DMS53 (cell line): ENCODE data around the gene NGFR.

Source experiments
- DNase-seq: peaks from one replicate; lab custom pipeline; 2025; lab: John Stamatoyannopoulos, UW

The NGFR gene

GRCh38 chr17:49494986-49495841 is at the start of gene NGFR:
NGFR (plus strand) TSS chr17:49495293; CDS start chr17:49495418, 125 bp downstream.
- peak; percentile 60 for DNase-seq

GRCh38 chr17:49445591-49445990 is 49.5 kb upstream of the NGFR start:
- DNase-seq = no peak

GRCh38 chr17:49447628-49448302 is 47.3 kb upstream of the NGFR start:
- no peak for DNase-seq

GRCh38 chr17:49450181-49450580 is 44.9 kb upstream of the NGFR start:
- no peak for DNase-seq

- DNase-seq = no peak
These were observed 44.4 kb upstream of the NGFR start for GRCh38 chr17:49450735-49451134.

GRCh38 chr17:49452201-49452600 is 42.9 kb upstream of the NGFR start:
- DNase-seq = no peak

- DNase-seq = no peak
These were observed 42.4 kb upstream of the NGFR start for GRCh38 chr17:49452661-49453060.

- no peak for DNase-seq
These were observed 41.0 kb upstream of the NGFR start for GRCh38 chr17:49454050-49454449.

- no peak for DNase-seq
These were observed 39.7 kb upstream of the NGFR start for GRCh38 chr17:49455272-49455861.

- no peak for DNase-seq
These were observed 38.7 kb upstream of the NGFR start for GRCh38 chr17:49456183-49456965.

- no peak for DNase-seq
These were observed 37.2 kb upstream of the NGFR start for GRCh38 chr17:49457564-49458535.

GRCh38 chr17:49459401-49459984 is 35.6 kb upstream of the NGFR start:
- DNase-seq = no peak

- DNase-seq = no peak
These were observed 34.7 kb upstream of the NGFR start for GRCh38 chr17:49460401-49460800.

- DNase-seq = no peak
These were observed 33.5 kb upstream of the NGFR start for GRCh38 chr17:49461580-49461979.

- no peak for DNase-seq
These were observed 31.0 kb upstream of the NGFR start for GRCh38 chr17:49464049-49464448.

- no peak for DNase-seq
These were observed 29.7 kb upstream of the NGFR start for GRCh38 chr17:49465331-49465903.

- DNase-seq = no peak
These were observed 28.7 kb upstream of the NGFR start for GRCh38 chr17:49466436-49466835.

GRCh38 chr17:49467175-49467574 is 27.9 kb upstream of the NGFR start:
- DNase-seq = no peak

GRCh38 chr17:49468811-49469385 is 26.2 kb upstream of the NGFR start:
- DNase-seq = no peak
